ENCODE measurements around the gene AGAP9.
"Not testable (repeated sequence)": the region's sequence is repeated elsewhere in the genome, so short reads cannot be mapped to it uniquely, and the experiment has no call there.

Gene AGAP9

GRCh38 chr10:47523475-47523874 is at the start of gene AGAP9:
Gene AGAP9, minus strand, starts transcription at chr10:47523638. Its CDS starts 112 bp downstream, at chr10:47523526.
- DNase-seq (ENCODE audit: low read depth in 1 of 2, low spot score in 1 of 2): not testable (repeated sequence)

GRCh38 chr10:47571138-47571912 is 47.9 kb upstream of the AGAP9 start:
- DNase-seq (ENCODE audit: low read depth in 1 of 2, low spot score in 1 of 2): not testable (repeated sequence)

GRCh38 chr10:47566757-47567156 is 43.3 kb upstream of the AGAP9 start:
- DNase-seq (ENCODE audit: low read depth in 1 of 2, low spot score in 1 of 2): not testable (repeated sequence)

GRCh38 chr10:47566108-47566699 is 42.8 kb upstream of the AGAP9 start:
- DNase-seq (ENCODE audit: low read depth in 1 of 2, low spot score in 1 of 2): not testable (repeated sequence)

- not testable (repeated sequence) for DNase-seq (ENCODE audit: low read depth in 1 of 2, low spot score in 1 of 2)
Measured at GRCh38 chr10:47565517-47565920, 42.1 kb upstream of the AGAP9 start.

GRCh38 chr10:47564953-47565352 is 41.5 kb upstream of the AGAP9 start:
- DNase-seq (ENCODE audit: low read depth in 1 of 2, low spot score in 1 of 2): not testable (repeated sequence)

- not testable (repeated sequence) for DNase-seq (ENCODE audit: low read depth in 1 of 2, low spot score in 1 of 2)
Measured at GRCh38 chr10:47564318-47564717, 40.9 kb upstream of the AGAP9 start.

GRCh38 chr10:47560452-47560851 is 37.0 kb upstream of the AGAP9 start:
- not testable (repeated sequence) for DNase-seq (ENCODE audit: low read depth in 1 of 2, low spot score in 1 of 2)

- DNase-seq (ENCODE audit: low read depth in 1 of 2, low spot score in 1 of 2): not testable (repeated sequence)
Measured at GRCh38 chr10:47559718-47560308, 36.4 kb upstream of the AGAP9 start.

- not testable (repeated sequence) for DNase-seq (ENCODE audit: low read depth in 1 of 2, low spot score in 1 of 2)
Measured at GRCh38 chr10:47558109-47558508, 34.7 kb upstream of the AGAP9 start.

- DNase-seq (ENCODE audit: low read depth in 1 of 2, low spot score in 1 of 2): not testable (repeated sequence)
Measured at GRCh38 chr10:47557616-47558015, 34.2 kb upstream of the AGAP9 start.

GRCh38 chr10:47555334-47555733 is 31.9 kb upstream of the AGAP9 start:
- DNase-seq (ENCODE audit: low read depth in 1 of 2, low spot score in 1 of 2): not testable (repeated sequence)

GRCh38 chr10:47554552-47554951 is 31.1 kb upstream of the AGAP9 start:
- DNase-seq (ENCODE audit: low read depth in 1 of 2, low spot score in 1 of 2): not testable (repeated sequence)

- not testable (repeated sequence) for DNase-seq (ENCODE audit: low read depth in 1 of 2, low spot score in 1 of 2)
Measured at GRCh38 chr10:47553860-47554247, 30.4 kb upstream of the AGAP9 start.

GRCh38 chr10:47553214-47553859 is 29.9 kb upstream of the AGAP9 start:
- peak; percentile 55 to 76 for DNase-seq (ENCODE audit: low read depth in 1 of 2, low spot score in 1 of 2)

GRCh38 chr10:47552719-47553118 is 29.3 kb upstream of the AGAP9 start:
- DNase-seq (ENCODE audit: low read depth in 1 of 2, low spot score in 1 of 2): not testable (repeated sequence)

GRCh38 chr10:47547286-47547685 is 23.8 kb upstream of the AGAP9 start:
- not testable (repeated sequence) for DNase-seq (ENCODE audit: low read depth in 1 of 2, low spot score in 1 of 2)

GRCh38 chr10:47536430-47536829 is 13.0 kb upstream of the AGAP9 start:
- not testable (repeated sequence) for DNase-seq (ENCODE audit: low read depth in 1 of 2, low spot score in 1 of 2)

- not testable (repeated sequence) for DNase-seq (ENCODE audit: low read depth in 1 of 2, low spot score in 1 of 2)
Measured at GRCh38 chr10:47502313-47502712, 21.1 kb downstream of the AGAP9 start.

- not testable (repeated sequence) for DNase-seq (ENCODE audit: low read depth in 1 of 2, low spot score in 1 of 2)
Measured at GRCh38 chr10:47494226-47494625, 29.2 kb downstream of the AGAP9 start.

- DNase-seq (ENCODE audit: low read depth in 1 of 2, low spot score in 1 of 2): not testable (repeated sequence)
Measured at GRCh38 chr10:47491600-47491999, 31.8 kb downstream of the AGAP9 start, which contains the start of gene FAM25G. Gene FAM25G, minus strand, starts transcription at chr10:47491700. Its CDS starts 26 bp downstream, at chr10:47491674.

All from stimulated activated CD4-positive, alpha-beta T cell treated with anti-CD3 and anti-CD28 coated beads, Interleukin-15, amount 100 ng/mL, for 1 hour (primary cell).